ENCODE results near the gene FCHO2. TPM values are rescaled to one million over a fixed set of nuclear protein-coding genes. Genes with fewer than 3 reads are reported as not detected.
A peak's percentile ranks its signal among the peaks of the same experiment; 100 is the strongest.

Gene FCHO2
- total RNA-seq, 4 donors from 2014 or later: 30.2 to 41.8 (median 36.6) TPM

DNA sequence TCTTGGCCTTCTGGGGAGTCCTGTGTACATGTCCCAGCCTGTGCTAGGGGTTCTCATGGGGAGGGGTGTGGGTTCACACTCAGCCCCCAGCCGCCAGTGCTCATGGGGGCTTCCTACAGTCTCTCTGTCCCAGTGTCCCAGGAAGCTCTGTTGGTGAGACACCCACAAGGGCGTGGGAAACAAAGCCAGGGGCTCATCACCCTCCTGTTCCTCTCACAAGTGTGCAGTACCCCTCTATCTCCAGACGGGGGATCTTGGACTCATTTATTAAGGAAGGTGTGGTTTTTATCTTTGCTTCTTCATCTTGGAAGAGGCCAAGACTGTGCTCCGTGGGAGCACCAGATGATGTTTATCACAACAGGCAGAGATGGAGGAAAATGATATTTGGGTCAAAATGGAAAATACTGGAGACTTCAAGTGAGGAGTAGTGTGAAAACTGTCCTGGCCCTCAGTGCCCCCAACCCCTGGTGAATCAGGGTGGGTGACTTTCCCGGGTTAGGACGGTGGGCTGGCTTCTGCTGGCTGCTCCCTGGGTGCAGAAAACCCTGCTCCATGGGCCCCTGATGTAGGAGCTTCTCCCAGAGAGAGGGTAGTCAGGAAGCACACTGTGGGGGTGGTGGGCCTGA, 179.7 kb downstream of the FCHO2 start:
- Histone ChIP-seq H3K36me3 (no peaks in the 10 kb centered on the region), H3K4me3 (no peak overlapping the region), H3K9me3 (no peaks in the 10 kb centered on the region), H3K27ac (no peak overlapping the region), H3K27me3 (peaks cover 0 to 29% (median 0%) of the 10 kb centered on the region in 4 donors), H3K4me1 (peaks cover 0 to 9% (median 0%) of the 10 kb centered on the region in 3 donors)
- intact Hi-C loops (cut with DNase I): no loop called here
- DNase-seq: no peak
- WGBS, 2 donors: 37 to 45% methylated on average over 5 to 6 of the region's 6 CpGs
- TF ChIP-seq, protein P1, sequence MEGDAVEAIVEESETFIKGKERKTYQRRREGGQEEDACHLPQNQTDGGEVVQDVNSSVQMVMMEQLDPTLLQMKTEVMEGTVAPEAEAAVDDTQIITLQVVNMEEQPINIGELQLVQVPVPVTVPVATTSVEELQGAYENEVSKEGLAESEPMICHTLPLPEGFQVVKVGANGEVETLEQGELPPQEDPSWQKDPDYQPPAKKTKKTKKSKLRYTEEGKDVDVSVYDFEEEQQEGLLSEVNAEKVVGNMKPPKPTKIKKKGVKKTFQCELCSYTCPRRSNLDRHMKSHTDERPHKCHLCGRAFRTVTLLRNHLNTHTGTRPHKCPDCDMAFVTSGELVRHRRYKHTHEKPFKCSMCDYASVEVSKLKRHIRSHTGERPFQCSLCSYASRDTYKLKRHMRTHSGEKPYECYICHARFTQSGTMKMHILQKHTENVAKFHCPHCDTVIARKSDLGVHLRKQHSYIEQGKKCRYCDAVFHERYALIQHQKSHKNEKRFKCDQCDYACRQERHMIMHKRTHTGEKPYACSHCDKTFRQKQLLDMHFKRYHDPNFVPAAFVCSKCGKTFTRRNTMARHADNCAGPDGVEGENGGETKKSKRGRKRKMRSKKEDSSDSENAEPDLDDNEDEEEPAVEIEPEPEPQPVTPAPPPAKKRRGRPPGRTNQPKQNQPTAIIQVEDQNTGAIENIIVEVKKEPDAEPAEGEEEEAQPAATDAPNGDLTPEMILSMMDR (IDR thresholded peaks at IDR 0.05): peak in 2 of 6 experiments; percentile 20 to 47
- TF ChIP-seq POLR2A (IDR thresholded peaks at IDR 0.05): no peak

DNA sequence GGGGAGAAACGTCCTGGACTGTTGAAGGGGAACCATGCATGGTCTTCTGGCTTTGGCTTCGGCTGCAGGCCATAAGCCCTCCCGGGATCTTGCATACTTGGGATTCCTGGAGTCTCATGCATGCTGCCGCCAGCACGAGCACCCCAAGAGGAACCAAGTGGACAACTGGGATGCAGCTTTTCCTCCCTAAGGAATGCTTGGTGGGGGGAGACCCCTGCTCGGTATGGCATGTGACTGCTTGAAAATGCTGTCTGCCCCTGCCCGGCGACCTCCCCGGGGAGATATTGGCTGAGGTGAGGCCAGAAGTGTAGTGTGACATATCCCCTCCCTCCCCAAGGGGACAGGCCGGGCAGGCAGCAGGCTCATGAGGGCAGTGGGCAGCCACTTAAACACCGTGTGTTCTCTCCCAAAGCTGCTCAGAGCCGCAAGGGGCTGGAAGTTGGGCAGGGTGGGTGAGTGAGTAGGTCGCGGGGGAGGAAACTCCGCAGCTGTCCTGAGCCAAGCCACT, 180.3 kb downstream of the FCHO2 start:
- Histone ChIP-seq H3K9me3 (no peaks in the 10 kb centered on the region), H3K27me3 (peaks cover 0 to 29% (median 0%) of the 10 kb centered on the region in 4 donors), H3K4me1 (peaks cover 0 to 9% (median 0%) of the 10 kb centered on the region in 3 donors), H3K27ac (no peak overlapping the region), H3K4me3 (no peak overlapping the region), H3K36me3 (no peaks in the 10 kb centered on the region)
- 43 to 73% methylated on average over 6 to 7 of the region's 15 CpGs for WGBS, 2 donors
- DNase-seq: no peak
- TF ChIP-seq, protein P1 (IDR thresholded peaks at IDR 0.05): no peak
- no peak for TF ChIP-seq POLR2A (IDR thresholded peaks at IDR 0.05)
- intact Hi-C loops (cut with DNase I): no loop called here

DNA sequence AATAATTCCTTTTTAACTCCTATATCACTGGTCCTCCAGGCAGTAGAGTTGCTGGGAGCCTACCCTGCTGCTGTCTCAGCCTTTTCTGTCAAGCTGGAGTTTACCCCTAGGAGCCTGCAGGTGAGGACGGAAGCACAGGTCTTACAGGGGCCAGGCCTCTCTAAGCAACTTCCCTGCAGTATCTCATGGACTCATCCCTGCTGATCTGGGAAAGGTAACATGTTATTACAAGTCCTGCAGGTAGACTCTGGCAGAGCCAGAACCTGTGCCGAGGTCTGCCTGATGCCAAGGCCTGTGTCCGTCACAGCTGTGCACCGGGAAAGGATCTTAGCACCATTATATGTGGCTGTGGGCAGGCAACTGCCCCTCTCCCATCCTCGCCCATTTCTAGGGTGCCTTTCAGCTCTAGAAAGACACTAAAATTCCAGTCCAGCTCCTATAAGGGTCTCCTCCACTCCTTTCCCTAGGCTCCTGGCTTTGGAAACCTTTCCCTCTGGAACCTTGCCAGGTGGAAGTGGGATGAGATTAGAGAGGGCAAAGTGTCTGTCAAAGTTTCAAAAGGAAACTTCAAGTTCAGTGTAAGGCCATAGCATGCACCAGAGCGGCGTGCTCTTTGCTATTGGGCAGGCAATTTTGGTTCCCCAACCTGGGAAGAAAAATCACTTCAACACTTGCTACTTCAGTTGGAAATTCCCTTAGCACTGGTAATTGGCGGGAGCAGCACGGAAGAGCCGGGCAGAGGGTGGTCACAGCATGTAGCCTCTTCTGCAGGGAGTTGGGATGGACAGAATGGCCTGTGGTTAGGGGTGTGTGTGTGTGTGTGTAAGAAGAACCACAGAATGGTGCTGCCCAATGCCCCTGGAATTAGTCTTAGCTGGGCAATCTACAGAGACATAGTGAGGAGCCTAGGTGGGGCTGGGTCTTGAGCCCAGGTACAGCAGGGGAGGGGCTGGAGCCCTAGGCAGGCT, 182.0 kb downstream of the FCHO2 start:
- H3K4me1 ChIP-seq: peaks cover 0 to 9% (median 0%) of the 10 kb centered on the region in 3 donors
- H3K9me3 ChIP-seq: no peaks in the 10 kb centered on the region
- no peak for DNase-seq
- TF ChIP-seq, protein P1 (IDR thresholded peaks at IDR 0.05): no peak
- no peak for TF ChIP-seq POLR2A (IDR thresholded peaks at IDR 0.05)
- H3K27ac ChIP-seq: no peak overlapping the region
- 70 to 73% methylated on average over 3 to 9 of the region's 10 CpGs for WGBS, 2 donors
- H3K27me3 ChIP-seq: peaks cover 0 to 29% (median 0%) of the 10 kb centered on the region in 4 donors
- intact Hi-C loops (cut with DNase I): no loop called here
- H3K4me3 ChIP-seq: no peak overlapping the region
- no peaks in the 10 kb centered on the region for H3K36me3 ChIP-seq

DNA sequence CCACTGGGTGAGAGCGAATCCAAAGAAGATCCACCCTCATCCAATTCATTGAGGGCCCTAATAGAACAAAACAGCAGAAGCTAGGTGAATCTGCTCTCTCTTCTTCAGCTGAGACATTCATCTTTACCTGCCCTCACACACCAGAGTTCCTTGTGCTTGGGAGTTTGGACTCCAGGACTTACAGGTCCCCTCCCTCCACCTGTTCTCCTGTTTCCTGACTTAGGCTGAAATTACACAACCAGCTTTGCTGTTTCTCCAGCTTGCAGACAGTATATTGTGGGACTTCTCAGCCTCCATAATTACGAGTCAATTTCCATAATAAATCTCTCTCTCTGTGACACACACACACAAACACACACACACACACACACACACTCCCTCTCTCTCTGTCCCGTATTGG, 183.6 kb downstream of the FCHO2 start:
- no peaks in the 10 kb centered on the region for H3K9me3 ChIP-seq
- H3K36me3 ChIP-seq: no peaks in the 10 kb centered on the region
- intact Hi-C loops (cut with DNase I): no loop called here

More for the DNA sequence above, 183.6 kb downstream of the FCHO2 start:
- H3K27ac ChIP-seq: no peak overlapping the region
- no peak for DNase-seq
- no peak overlapping the region for H3K4me3 ChIP-seq
- WGBS, 2 donors: 75 to 78% methylated on average over 3 of the region's 3 CpGs
- no peak for TF ChIP-seq POLR2A (IDR thresholded peaks at IDR 0.05)
- TF ChIP-seq, protein P1 (IDR thresholded peaks at IDR 0.05): no peak
- H3K27me3 ChIP-seq: peaks cover 0 to 29% (median 0%) of the 10 kb centered on the region in 4 donors
- H3K4me1 ChIP-seq: peaks cover 0 to 9% (median 0%) of the 10 kb centered on the region in 3 donors

Other genes with a start within 250 kb of the FCHO2 start
- 10 to 100 TPM; 49.1 to 90.6 (median 78.0) TPM for gene TNPO1, start 139.4 kb upstream of the FCHO2 start, total RNA-seq
- 10 to 100 TPM in 2 of 4 donors, 1 to 10 TPM in 2; 5.9 to 12.6 (median 9.1) TPM for gene TMEM171, start 164.5 kb downstream of the FCHO2 start, total RNA-seq
- gene TMEM174, start 217.2 kb downstream of the FCHO2 start, total RNA-seq: not detected